HCT116 (cell line): Measurements from ENCODE around the gene CNTNAP5. TPM values are rescaled to one million over a fixed set of nuclear protein-coding genes. Genes with fewer than 3 reads are reported as not detected.

Experiments used
- ATAC-seq: fragments of 200-7000 bp; cut with Tn5 transposase; 2 replicates; pipeline ENCODE4 v1.9.1; 2020; ENCODE audit warnings: mild to moderate bottlenecking, moderate library complexity
- BruUV-seq: library from RNA; stranded (reverse); fragments of 400-500 nt; replicated peaks from 2 replicates; lab custom pipeline; 2021; lab: Mats Ljungman, UMichigan
- CTCF ChIA-PET: fragments of 300-600 bp; sonication (Branson Sonifier 250); formaldehyde crosslinking; loops from one replicate; lab custom pipeline; 2021; ENCODE audit warnings: antibody characterized with exemption; lab: Charles Lee
- POLR2A ChIA-PET: fragments of 300-600, 350-600 bp; sonication (Branson Sonifier 250); formaldehyde crosslinking; loops from one replicate; lab custom pipeline; 2021; ENCODE audit warnings: antibody characterized with exemption; lab: Charles Lee
- RAD21 ChIA-PET, 2 experiments: fragments of 300-600 bp; sonication (Branson Sonifier 250); formaldehyde crosslinking; loops; one replicate each; lab custom pipeline; 2023; ENCODE audit warnings: low total read pairs in 2 of 2; ENCODE audit not compliant: uncharacterized antibody in 2 of 2, unreplicated experiment in 2 of 2, low non-redundant PET in 1 of 2; lab: Charles Lee
- DNase-seq: peaks from one replicate; pipeline ENCODE4 v3.0.0-alpha.2; 2010; ENCODE audit warnings: low read depth, low spot score
- H2AFZ ChIP-seq: fragments of 200-600 bp; shearing (Covaris generic), sonication (generic); 2 replicates; pipeline ENCODE4 v1.6.1; 2017; ENCODE audit warnings: low read depth, mixed run types, mixed read lengths, antibody characterized with exemption, low read length; ENCODE audit not compliant: poor library complexity, severe bottlenecking
- H3K27ac ChIP-seq: 2 replicates; pipeline ENCODE4 v1.5.1; 2012; ENCODE audit warnings: low read depth, low read length
- H3K27me3 ChIP-seq: fragments of 200-600 bp; sonication (generic); 2 replicates; pipeline ENCODE4 v1.6.1; 2016; ENCODE audit warnings: mixed run types, low read length, mixed read lengths; ENCODE audit not compliant: insufficient read depth
- H3K36me3 ChIP-seq, 2 experiments: fragments of 200-500 bp in 1 of 2; fragments of 200-600 bp in 1 of 2; sonication (Bioruptor generic) in 1 of 2; sonication (generic) in 1 of 2; 2 replicates each; pipeline versions ENCODE4 v1.5.1 to v1.6.1; 2014 to 2016; ENCODE audit warnings: low read length in 2 of 2, inconsistent platforms in 1 of 2, mixed read lengths in 1 of 2, mixed run types in 1 of 2; ENCODE audit not compliant: insufficient read depth in 2 of 2, control insufficient read depth in 1 of 2
- H3K4me1 ChIP-seq, 2 experiments: fragments of 200-600 bp in 1 of 2; sonication (generic) in 1 of 2; 2 replicates each; pipeline versions ENCODE4 v1.5.1 to v1.6.1; 2012 to 2017; ENCODE audit warnings: low read length in 2 of 2, inconsistent platforms in 1 of 2, mild to moderate bottlenecking in 1 of 2, mixed read lengths in 1 of 2, mixed run types in 1 of 2, moderate library complexity in 1 of 2; ENCODE audit not compliant: insufficient read depth in 2 of 2, control insufficient read depth in 1 of 2
- H3K4me2 ChIP-seq: fragments of 200-600 bp; sonication (generic); 2 replicates; pipeline ENCODE4 v1.6.1; 2017; ENCODE audit warnings: mixed run types, low read length, mixed read lengths
- H3K4me3 ChIP-seq, 2 experiments: fragments of 200-600 bp in 1 of 2; sonication (generic) in 1 of 2; replicated peaks in 1 of 2; 2 replicates each; pipeline ENCODE4 v1.5.1; 2011 to 2016; ENCODE audit warnings: low read length in 2 of 2, control low read depth in 1 of 2, low read depth in 1 of 2, mild to moderate bottlenecking in 1 of 2, mixed read lengths in 1 of 2, mixed run types in 1 of 2
- H3K79me2 ChIP-seq: fragments of 200-600 bp; sonication (generic); 2 replicates; pipeline ENCODE4 v1.6.1; 2017; ENCODE audit warnings: mild to moderate bottlenecking, mixed run types, low read length, moderate library complexity, mixed read lengths; ENCODE audit not compliant: insufficient read depth
- H3K9ac ChIP-seq: fragments of 200-600 bp; sonication (generic); 2 replicates; pipeline ENCODE4 v1.6.1; 2016; ENCODE audit warnings: low read length, mixed read lengths
- H3K9me2 ChIP-seq: fragments of 200-600 bp; sonication (generic), shearing (Covaris generic); 2 replicates; pipeline ENCODE4 v1.6.1; 2017; ENCODE audit warnings: mixed run types, mild to moderate bottlenecking, moderate library complexity; ENCODE audit not compliant: insufficient read depth
- H3K9me3 ChIP-seq, 2 experiments: fragments of 200-500 bp in 1 of 2; fragments of 200-600 bp in 1 of 2; sonication (Bioruptor generic) in 1 of 2; sonication (generic) in 1 of 2; 2 replicates each; pipeline ENCODE4 v1.6.1; 2014 to 2017; ENCODE audit warnings: low read length in 2 of 2, mixed read lengths in 2 of 2, inconsistent platforms in 1 of 2, low read depth in 1 of 2, mild to moderate bottlenecking in 1 of 2, mixed run types in 1 of 2, moderate library complexity in 1 of 2; ENCODE audit not compliant: control insufficient read depth in 1 of 2, insufficient read depth in 1 of 2
- H4K20me1 ChIP-seq: fragments of 200-600 bp; sonication (generic), shearing (Covaris generic); 2 replicates; pipeline ENCODE4 v1.6.1; 2017; ENCODE audit warnings: mixed run types, mild to moderate bottlenecking, moderate library complexity; ENCODE audit not compliant: insufficient read depth
- ATF3 ChIP-seq: IDR thresholded peaks from 2 replicates; pipeline ENCODE4 v1.6.1; 2012
- CBX3 ChIP-seq: IDR thresholded peaks from 2 replicates; pipeline ENCODE4 v1.6.1; 2012; ENCODE audit warnings: low read depth
- CEBPB ChIP-seq: IDR thresholded peaks from 2 replicates; pipeline ENCODE4 v1.6.1; 2012; ENCODE audit warnings: low read depth
- EGR1 ChIP-seq: IDR thresholded peaks from 2 replicates; pipeline ENCODE4 v1.6.1; 2012; ENCODE audit warnings: low read depth
- ELF1 ChIP-seq: IDR thresholded peaks from 2 replicates; pipeline ENCODE4 v1.6.1; 2012; ENCODE audit warnings: low read depth, borderline replicate concordance
- EZH2 ChIP-seq: fragments of 200-600 bp; sonication (generic); IDR thresholded peaks from 2 replicates; pipeline ENCODE4 v1.6.1; 2017; ENCODE audit warnings: antibody characterized with exemption, mixed run types
- EZH2phosphoT487 ChIP-seq: fragments of 200-600 bp; IDR thresholded peaks from 2 replicates; pipeline ENCODE4 v1.6.1; 2018; ENCODE audit warnings: antibody characterized with exemption, borderline replicate concordance
- FOSL1 ChIP-seq: IDR thresholded peaks from 2 replicates; pipeline ENCODE4 v1.6.1; 2012; ENCODE audit warnings: low read depth
- MAX ChIP-seq: IDR thresholded peaks from 2 replicates; pipeline ENCODE4 v1.6.1; 2012
- POLR2A ChIP-seq: IDR thresholded peaks from 2 replicates; pipeline ENCODE4 v1.7.0; 2011; ENCODE audit warnings: borderline replicate concordance; ENCODE audit not compliant: insufficient read depth, insufficient read length; ENCODE audit errors: extremely low read depth
- POLR2AphosphoS5 ChIP-seq: IDR thresholded peaks from 2 replicates; pipeline ENCODE4 v1.6.1; 2011; ENCODE audit warnings: mild to moderate bottlenecking, low read depth, low read length, moderate library complexity
- RAD21 ChIP-seq: IDR thresholded peaks from 2 replicates; pipeline ENCODE4 v1.6.1; 2012; ENCODE audit warnings: low read depth, mild to moderate bottlenecking
- REST ChIP-seq: IDR thresholded peaks from 2 replicates; pipeline ENCODE4 v1.6.1; 2012; ENCODE audit warnings: low read depth
- SIN3A ChIP-seq: IDR thresholded peaks from 2 replicates; pipeline ENCODE4 v1.6.1; 2012; ENCODE audit warnings: low read depth
- SP1 ChIP-seq: IDR thresholded peaks from 2 replicates; pipeline ENCODE4 v1.6.1; 2012; ENCODE audit warnings: low read depth
- SRF ChIP-seq: IDR thresholded peaks from 2 replicates; pipeline ENCODE4 v1.6.1; 2012; ENCODE audit warnings: low read depth
- ZFX ChIP-seq: fragments of 450-650 bp; IDR thresholded peaks from 2 replicates; pipeline ENCODE4 v1.6.1; 2017
- intact Hi-C: fragments of 100-400 bp; cut with micrococcal nuclease; formaldehyde crosslinking; loops from 2 replicates; pipeline ENCODE4 v1.10.0; 2022
- total RNA-seq: library from RNA; stranded (reverse); gene quantifications from one replicate; pipeline ENCODE4 v1.2.1, GENCODE V29; 2021; ENCODE audit not compliant: unreplicated experiment

The CNTNAP5 gene
- total RNA-seq, 1 experiment from 2014 or later: not detected

- DNase-seq (no peak), ATAC-seq (no peak)
- H3K4me1 ChIP-seq: no peaks in the 10 kb centered on the region
- no peak overlapping the region for H3K4me3 ChIP-seq
- no peaks in the 10 kb centered on the region for H3K27me3 ChIP-seq
- ChIA-PET RAD21 (no interaction called here), POLR2A (no interaction called here), CTCF (no interaction called here)
- no peaks in the 10 kb centered on the region for H3K36me3 ChIP-seq
- BruUV-seq: no TSS peak
- H2AFZ ChIP-seq: no peak overlapping the region
- no peak overlapping the region for H3K27ac ChIP-seq
- intact Hi-C loops: no loop called here
- no peaks in the 10 kb centered on the region for H3K9me2 ChIP-seq
- H4K20me1 ChIP-seq: no peaks in the 10 kb centered on the region
- no peaks in the 10 kb centered on the region for H3K79me2 ChIP-seq
- H3K9me3 ChIP-seq: peaks cover 9 to 21% of the 10 kb centered on the region in 2 experiments; a peak in 2 of 4 replicates
- no peak overlapping the region for H3K9ac ChIP-seq
- no peak for TF ChIP-seq EGR1
- no peak for TF ChIP-seq SP1
- no peak for TF ChIP-seq POLR2A
- TF ChIP-seq CBX3: no peak
- no peak for TF ChIP-seq REST
- no peak for TF ChIP-seq SIN3A
- TF ChIP-seq RAD21: no peak
- no peak for TF ChIP-seq CEBPB
- no peak for TF ChIP-seq SRF
- TF ChIP-seq ZFX: no peak
- TF ChIP-seq EZH2phosphoT487: no peak
- no peak for TF ChIP-seq FOSL1
- TF ChIP-seq ELF1: no peak
- TF ChIP-seq EZH2: no peak
- no peak for TF ChIP-seq MAX
- no peak for TF ChIP-seq POLR2AphosphoS5
- TF ChIP-seq ATF3: no peak
- H3K4me2 ChIP-seq: no peak overlapping the region
Measured at GRCh38 chr2:124814968-124815745, 790.1 kb downstream of the CNTNAP5 start.
